Chondrocyte (in vitro differentiated cells): Measurements from ENCODE around the gene SERINC5. TPM values are rescaled to one million over a fixed set of nuclear protein-coding genes. Genes with fewer than 3 reads are reported as not detected.

ENCODE experiments used
- DNase-seq: peaks from one replicate; pipeline ENCODE4 v3.0.0; 2021; ENCODE audit warnings: mixed read lengths, low spot score
- H3K27ac Mint-ChIP-seq: one replicate; pipeline ENCODE4 v1.8.0; 2021; ENCODE audit warnings: mild to moderate bottlenecking, moderate library complexity, mixed read lengths; ENCODE audit not compliant: unreplicated experiment
- H3K27me3 Mint-ChIP-seq: 2 replicates; pipeline ENCODE4 v1.8.0; 2021; ENCODE audit warnings: low read depth, mixed read lengths
- H3K36me3 Mint-ChIP-seq: 2 replicates; pipeline ENCODE4 v1.8.0; 2021; ENCODE audit warnings: low read depth, mixed read lengths
- H3K4me1 Mint-ChIP-seq: 2 replicates; pipeline ENCODE4 v1.8.0; 2021; ENCODE audit warnings: low read depth, mild to moderate bottlenecking, mixed read lengths
- H3K4me3 Mint-ChIP-seq: one replicate; pipeline ENCODE4 v1.8.0; 2021; ENCODE audit warnings: mild to moderate bottlenecking, moderate library complexity, mixed read lengths; ENCODE audit not compliant: unreplicated experiment
- H3K9me3 Mint-ChIP-seq: 2 replicates; pipeline ENCODE4 v1.8.0; 2021; ENCODE audit warnings: low read depth, mixed read lengths
- CTCF ChIP-seq: fragments of 200-600 bp; sonication (generic); IDR thresholded peaks from 2 replicates; pipeline ENCODE4 v1.5.0; 2021; ENCODE audit warnings: antibody characterized with exemption, mild to moderate bottlenecking, moderate library complexity
- total RNA-seq: library from RNA; stranded (reverse); gene quantifications from 3 replicates; pipeline ENCODE4 v1.2.1, GENCODE V29; 2021

Gene SERINC5
- total RNA-seq, 1 donor from 2014 or later = 41.5 TPM

GRCh38 chr5:80192507-80193241 is 63.2 kb downstream of the SERINC5 start:
- Mint-ChIP-seq H3K36me3 (peaks cover 2% of the 10 kb centered on the region), H3K9me3 (no peaks in the 10 kb centered on the region)
- no peak for DNase-seq

GRCh38 chr5:80191991-80192398 is 63.9 kb downstream of the SERINC5 start:
- Mint-ChIP-seq H3K36me3 (peaks cover 2% of the 10 kb centered on the region), H3K4me1 (peaks cover 57% of the 10 kb centered on the region), H3K27me3 (no peaks in the 10 kb centered on the region), H3K4me3 (peak overlapping the region; percentile 39), H3K9me3 (no peaks in the 10 kb centered on the region), H3K27ac (peak overlapping the region; percentile 84)
- no peak for DNase-seq
- TF ChIP-seq CTCF = no peak

More at GRCh38 chr5:80192507-80193241, 63.2 kb downstream of the SERINC5 start:
- Mint-ChIP-seq H3K27ac (peak overlapping the region; percentile 84), H3K27me3 (no peaks in the 10 kb centered on the region), H3K4me1 (peaks cover 55% of the 10 kb centered on the region), H3K4me3 (peak overlapping the region; percentile 39)
- no peak for TF ChIP-seq CTCF

GRCh38 chr5:80191397-80191796 is 64.5 kb downstream of the SERINC5 start:
- Mint-ChIP-seq H3K4me3 (no peak overlapping the region), H3K27ac (peak overlapping the region; percentile 84), H3K4me1 (peaks cover 59% of the 10 kb centered on the region), H3K9me3 (no peaks in the 10 kb centered on the region), H3K27me3 (no peaks in the 10 kb centered on the region), H3K36me3 (peaks cover 2% of the 10 kb centered on the region)
- TF ChIP-seq CTCF = no peak
- DNase-seq = no peak

- Mint-ChIP-seq H3K27me3 (no peaks in the 10 kb centered on the region), H3K36me3 (peaks cover under 1% of the 10 kb centered on the region), H3K9me3 (no peaks in the 10 kb centered on the region), H3K4me1 (peaks cover 56% of the 10 kb centered on the region), H3K27ac (no peak overlapping the region), H3K4me3 (no peak overlapping the region)
- DNase-seq = no peak
- no peak for TF ChIP-seq CTCF
Observed at GRCh38 chr5:80190960-80191359, 64.9 kb downstream of the SERINC5 start.

GRCh38 chr5:80189701-80190100 is 66.1 kb downstream of the SERINC5 start:
- Mint-ChIP-seq H3K9me3 (no peaks in the 10 kb centered on the region), H3K27me3 (no peaks in the 10 kb centered on the region), H3K27ac (no peak overlapping the region), H3K4me3 (no peak overlapping the region), H3K4me1 (peaks cover 50% of the 10 kb centered on the region), H3K36me3 (no peaks in the 10 kb centered on the region)
- no peak for TF ChIP-seq CTCF
- DNase-seq = no peak
